ENCODE measurements around the gene UCKL1.

Gene UCKL1

DNA sequence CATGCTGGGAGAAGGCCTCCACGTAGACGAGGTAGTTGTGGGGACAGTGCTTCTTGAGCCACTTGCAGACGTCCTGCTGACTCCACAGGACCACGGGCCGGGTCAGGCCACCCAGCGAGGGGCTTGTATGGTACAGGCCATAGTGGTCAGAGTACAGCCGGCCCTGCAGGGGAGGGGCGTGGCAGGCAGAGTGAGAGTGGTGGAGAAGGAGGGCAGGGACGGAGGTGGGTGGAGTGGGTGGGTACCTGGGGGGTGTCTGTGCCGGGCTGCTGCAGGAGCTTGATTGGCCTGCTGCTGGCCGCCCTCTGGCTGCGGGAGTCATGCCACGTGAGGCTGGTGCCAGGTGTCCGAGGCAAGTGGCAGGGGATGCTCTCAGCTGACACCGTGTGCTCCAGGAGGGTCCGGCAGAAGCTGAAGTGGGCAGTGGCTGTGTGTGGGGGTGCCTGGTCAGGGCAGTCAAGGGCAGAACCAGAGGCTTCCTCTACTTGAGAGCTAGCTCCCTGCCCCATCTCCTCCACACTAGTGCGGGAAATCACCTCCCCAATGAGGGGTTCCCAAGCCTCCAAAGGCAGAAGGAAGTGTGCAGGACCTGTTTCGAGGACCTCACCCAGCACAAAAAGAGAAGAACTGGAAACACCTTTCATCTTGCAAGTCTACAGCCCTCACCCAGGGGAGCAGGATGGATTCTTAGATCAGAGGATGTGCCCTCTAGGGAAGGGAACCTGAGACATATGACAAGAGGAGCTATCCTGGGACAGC lies 20.9 kb upstream of the UCKL1 start:
- TF ChIP-seq GATA2 (IDR thresholded peaks at IDR 0.05; ENCODE audit: low read depth, low read length): no peak
- TF ChIP-seq GATA3 (IDR thresholded peaks at IDR 0.05; ENCODE audit: low read depth, low read length): no peak

DNA sequence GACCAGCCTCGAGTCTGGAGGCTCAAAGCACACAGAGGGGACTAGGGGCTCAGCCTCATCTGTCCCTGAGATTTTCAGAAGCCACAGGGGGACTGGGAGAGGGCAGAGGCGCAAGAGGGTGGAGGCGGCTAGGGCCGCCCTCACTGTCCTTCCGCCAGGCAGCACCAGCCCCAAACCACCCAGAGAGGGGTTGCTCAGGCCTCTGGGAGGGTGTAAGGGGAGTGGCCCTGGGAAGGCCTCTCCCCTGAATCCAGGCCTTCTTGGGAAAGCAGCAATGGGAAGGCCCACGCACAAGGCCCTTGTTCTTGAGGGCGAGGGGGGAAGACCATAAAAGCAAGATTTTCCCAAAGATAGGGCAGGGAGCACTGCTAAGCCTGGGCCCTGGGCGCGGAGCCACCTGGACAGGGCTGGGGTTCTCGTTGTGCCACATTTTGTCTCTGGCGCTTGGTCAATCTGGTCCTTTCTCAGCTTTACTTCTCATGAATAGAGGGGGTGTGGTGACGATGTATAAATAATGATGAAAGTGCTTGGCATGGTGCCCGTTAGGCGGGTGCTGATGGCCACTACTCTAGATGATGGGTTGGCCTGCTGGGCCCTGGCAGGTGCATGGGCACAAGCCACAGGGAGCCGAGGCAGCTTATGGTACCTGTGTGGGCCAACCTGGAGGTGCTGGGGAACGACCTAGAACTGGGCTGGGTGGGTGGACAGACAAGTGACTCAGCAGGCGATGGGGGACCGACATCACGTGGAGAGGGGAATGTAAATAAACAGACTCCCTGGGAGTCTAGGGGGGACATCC lies 18.4 kb upstream of the UCKL1 start:
- no peak for TF ChIP-seq GATA2 (IDR thresholded peaks at IDR 0.05; ENCODE audit: low read depth, low read length)
- TF ChIP-seq GATA3 (IDR thresholded peaks at IDR 0.05; ENCODE audit: low read depth, low read length): no peak

DNA sequence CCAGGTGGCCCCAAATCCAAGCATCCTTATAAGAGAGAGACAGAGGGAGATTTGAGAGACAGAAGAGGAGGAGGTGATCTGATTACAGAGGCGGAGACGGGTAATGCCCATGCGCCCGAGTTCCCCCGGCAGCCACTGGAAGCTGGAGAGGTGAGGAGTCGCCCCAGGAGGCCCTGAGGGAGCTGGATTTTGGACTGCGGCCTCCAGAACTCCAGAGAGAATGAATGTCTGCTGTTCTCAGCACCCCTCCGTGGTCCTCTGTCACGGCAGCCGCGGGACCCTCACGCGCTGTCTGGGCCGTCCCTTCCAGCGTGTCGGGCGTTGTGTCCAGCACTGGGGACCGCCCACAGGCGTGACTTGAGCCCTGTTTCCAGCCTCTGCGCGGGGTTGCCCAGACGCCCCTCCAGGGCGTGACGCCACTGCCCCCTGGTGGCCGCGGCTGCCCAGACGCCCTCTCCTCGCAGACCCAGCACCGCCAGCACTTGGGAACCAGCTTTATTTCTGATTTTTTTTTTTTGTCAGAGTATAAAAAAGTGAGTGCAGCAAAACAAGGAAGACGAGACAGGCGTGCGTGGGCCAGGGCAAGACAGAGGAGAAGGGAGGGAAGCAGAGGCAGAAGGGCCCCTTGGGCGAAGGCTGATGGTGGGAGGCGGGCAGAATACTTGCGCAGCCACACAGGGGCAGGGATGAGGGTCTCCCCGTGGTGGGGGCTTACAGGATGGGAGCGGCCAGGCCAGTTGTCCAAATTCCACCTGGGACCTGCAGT lies 17.6 kb upstream of the UCKL1 start:
- no peak for TF ChIP-seq GATA3 (IDR thresholded peaks at IDR 0.05; ENCODE audit: low read depth, low read length)
- TF ChIP-seq GATA2 (IDR thresholded peaks at IDR 0.05; ENCODE audit: low read depth, low read length): no peak

DNA sequence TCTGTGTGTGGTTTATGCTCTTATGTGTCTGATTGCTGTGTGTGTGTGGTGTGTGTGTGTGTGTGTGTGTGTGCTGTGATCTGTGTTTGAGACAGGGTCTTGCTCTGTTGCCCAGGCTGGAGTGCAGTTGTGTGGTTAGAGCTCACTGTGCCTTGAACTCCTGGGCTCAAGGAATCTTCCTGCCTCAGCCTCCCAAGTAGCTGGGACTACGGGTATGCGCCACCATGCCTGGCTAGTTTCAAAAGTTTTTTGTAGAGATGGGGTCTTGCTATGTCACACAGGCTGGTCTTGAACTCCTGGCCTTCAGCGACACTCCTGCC lies 16.9 kb upstream of the UCKL1 start:
- no peak for TF ChIP-seq GATA2 (IDR thresholded peaks at IDR 0.05; ENCODE audit: low read depth, low read length)
- no peak for TF ChIP-seq GATA3 (IDR thresholded peaks at IDR 0.05; ENCODE audit: low read depth, low read length)

DNA sequence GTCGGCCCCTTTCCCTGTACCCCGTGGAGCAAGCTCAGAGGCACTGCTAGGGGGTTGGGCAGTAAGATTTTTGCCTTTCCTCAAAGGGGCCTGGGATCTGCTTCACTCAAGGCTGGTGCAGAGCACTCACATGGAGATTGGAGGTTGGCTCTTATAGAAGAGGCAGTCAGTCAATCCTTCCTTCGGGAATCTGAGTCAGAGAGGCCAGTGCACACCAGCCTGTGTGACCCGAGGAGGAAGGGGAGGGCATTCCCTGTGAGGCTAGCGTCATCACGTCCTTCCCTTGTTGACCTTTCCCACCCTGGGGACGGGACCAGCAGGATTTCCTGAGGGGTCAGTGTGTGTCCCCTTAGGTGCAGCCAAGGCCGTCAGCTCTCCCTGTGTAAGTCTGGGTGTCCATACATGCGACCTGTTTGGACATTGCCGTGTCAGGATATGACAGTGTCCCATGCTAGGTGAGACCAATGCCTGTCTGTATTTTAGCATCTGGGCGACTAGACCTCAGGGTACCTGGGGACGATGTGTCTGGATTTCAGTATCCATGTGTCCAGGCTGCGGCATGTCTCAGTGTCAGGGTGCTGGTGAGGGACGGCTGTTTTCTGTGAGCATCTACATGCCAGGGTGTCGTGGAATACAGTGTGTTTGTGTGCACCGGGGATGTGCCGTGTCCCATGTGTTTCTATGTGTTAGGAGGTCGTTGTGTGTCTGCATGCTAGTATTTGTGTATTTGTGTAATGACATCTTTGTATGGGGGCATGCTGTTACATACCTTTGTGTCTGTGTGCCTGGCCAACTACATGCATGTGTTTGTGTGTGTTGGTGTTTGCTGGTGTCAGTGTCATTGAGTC lies 16.3 kb upstream of the UCKL1 start:
- TF ChIP-seq GATA2 (IDR thresholded peaks at IDR 0.05; ENCODE audit: low read depth, low read length): no peak
- TF ChIP-seq GATA3 (IDR thresholded peaks at IDR 0.05; ENCODE audit: low read depth, low read length): no peak

DNA sequence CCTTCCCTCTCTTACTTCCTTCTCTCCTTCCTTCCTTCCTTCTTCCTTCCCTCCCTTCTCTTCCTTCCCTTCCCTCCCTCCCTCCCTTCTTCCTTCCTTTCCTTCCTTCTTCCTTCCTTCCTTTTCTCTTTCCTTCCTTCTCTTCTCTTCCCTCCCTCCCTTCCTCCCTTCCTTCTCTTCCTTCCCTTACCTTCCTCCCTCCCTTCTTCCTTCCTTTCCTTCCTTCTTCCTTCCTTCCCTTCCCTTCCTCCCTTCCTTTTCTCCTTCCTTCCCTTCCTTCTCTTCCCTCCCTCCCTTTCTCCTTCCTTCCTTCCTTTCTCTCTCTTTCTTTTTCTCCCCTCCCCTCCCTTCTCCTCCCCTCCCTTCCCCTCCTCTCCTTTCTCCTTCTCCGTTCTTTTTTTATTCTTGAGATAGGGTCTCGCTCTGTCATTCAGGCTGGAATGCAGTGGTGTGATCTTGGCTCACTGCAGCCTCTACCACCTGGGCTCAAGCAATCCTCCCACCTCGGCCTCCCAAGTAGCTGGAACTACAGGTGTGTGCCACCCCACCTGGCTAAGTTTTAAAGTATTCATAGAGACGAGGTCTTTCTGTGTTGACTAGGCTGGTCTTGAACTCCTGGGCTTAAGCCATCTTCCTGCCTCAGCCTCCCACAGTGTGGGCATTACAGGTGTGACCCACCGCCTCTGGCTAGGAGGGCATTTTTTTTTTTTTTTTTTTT lies 14.7 kb upstream of the UCKL1 start:
- TF ChIP-seq GATA3 (IDR thresholded peaks at IDR 0.05; ENCODE audit: low read depth, low read length): no peak

DNA sequence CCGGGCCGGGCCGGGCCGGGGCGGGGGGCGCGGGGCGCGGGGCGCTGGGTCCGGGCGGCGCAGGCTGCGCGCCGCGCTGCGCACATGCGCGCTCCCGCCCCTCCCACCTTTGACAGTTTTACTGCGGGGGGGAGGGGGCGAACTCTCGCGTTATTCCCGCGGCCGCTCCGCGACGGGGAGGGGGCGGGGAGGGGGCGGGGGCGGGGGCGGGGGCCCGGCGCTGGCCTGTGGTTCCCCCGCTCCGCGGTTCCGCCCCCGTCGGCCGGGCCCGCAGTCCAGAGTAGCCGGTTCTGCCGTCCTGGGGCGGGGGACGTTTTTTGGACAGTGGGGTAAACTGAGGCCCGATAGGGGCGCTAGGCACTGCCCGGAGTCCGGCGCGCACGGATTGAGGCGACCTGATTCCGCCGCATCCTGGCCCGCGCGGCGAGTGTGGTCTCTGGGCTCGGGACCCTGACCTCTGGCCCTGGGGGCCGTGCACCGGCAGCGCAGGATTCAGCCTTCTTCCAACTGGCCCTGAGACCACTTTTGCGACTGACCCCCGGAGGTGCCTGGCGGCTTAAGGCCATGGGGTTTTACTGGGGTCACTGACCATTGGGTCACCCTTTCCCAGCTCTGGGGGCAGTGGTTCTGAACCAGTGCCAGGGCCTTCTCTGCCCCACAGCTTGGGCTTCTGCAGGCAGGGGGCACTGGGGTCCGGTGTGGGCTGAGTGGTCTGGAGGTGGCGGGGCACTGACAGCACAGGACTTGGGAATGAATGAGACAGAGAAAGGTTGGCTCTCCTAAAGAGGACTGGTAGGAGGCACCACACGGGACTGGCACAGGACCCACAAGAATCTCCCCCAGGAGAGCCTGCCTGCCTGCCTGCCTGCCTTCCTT lies 13.9 kb upstream of the UCKL1 start, which contains the start of gene ZNF512B:
TSS of gene ZNF512B (minus strand) at position 93 of the 876 bp plus-strand sequence. CDS start 1,980 bp downstream, outside the sequence.
- no peak for TF ChIP-seq GATA2 (IDR thresholded peaks at IDR 0.05; ENCODE audit: low read depth, low read length)
- TF ChIP-seq GATA3 (IDR thresholded peaks at IDR 0.05; ENCODE audit: low read depth, low read length): no peak

DNA sequence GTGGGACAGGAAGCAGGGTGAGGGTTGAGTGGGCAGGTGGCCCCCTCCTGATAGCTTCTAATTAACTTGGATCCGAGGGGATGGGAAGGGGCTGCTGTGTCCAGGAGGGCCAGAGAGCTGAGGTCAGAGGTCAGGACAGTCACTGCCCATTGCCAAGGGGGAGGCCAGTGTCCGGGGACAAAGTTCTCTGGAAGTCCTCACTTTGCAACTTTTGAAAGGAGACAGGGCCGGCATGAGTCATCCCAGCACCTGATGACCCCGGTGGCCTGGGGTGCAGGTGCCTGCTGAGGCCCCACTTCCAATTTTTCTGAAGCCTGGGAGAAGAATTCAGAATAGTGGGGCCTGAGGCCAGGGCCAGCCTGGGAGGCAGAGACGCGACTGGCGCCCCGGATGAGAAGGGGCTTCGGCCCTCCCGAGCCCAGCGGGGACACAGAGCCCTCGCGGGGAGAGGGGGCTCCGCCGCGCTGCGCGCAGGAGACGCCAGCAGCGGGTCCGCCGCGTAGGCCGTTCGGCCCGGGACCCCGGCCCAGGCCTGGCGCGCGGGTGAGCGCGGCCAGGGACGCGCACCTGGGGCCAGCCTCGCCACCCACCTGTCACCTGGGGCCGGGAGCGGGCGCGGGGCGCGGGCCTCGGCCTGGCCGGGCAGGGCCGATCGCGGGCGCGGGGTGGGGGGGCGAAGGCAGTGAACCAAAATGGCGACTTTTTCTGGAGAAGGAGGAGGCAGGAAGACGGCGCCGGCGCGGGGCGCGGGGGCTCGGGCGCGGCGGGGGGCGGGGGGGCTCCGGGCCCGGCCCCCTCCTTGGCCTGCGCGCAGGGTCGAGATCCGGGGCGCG lies 12.9 kb upstream of the UCKL1 start:
- TF ChIP-seq GATA3 (IDR thresholded peaks at IDR 0.05; ENCODE audit: low read depth, low read length): no peak
- no peak for TF ChIP-seq GATA2 (IDR thresholded peaks at IDR 0.05; ENCODE audit: low read depth, low read length)

DNA sequence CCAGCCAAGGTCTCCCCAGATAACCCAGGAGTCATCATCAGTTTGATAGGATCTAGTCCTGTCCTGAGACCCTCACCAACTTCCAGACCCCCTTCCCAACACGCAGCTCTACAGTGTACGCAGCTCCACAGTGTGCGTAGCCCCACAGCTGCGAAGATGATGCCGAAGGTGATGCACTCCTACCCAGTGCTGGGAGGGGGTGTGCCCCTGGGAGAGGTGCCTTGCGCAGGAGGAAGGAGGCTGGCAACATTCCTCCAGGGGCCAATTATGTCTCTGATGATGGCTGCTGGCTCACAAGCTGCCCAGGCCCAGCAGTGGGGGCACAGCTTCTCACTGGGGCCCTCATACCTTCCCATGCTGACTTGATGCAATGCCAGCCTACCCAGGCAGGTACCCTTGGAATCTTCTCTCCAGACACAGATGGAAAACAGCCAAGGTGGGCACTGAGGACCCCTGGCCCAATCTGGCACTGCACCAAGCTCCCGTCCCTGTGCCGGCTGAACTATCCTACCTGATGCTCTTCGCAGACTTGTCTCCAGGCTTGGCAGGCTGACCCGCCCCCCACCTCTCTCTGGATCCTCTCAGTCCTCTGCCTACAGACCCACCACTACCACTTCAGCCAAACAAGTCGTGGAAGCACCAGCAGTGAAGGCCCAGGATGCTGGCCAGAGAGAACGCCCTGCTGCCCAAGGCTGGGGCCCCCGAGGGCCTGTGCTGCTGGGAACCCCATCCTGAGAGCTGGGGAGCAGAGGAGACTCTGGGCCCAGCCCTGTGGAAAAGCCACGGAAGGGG lies 12.1 kb upstream of the UCKL1 start:
- TF ChIP-seq GATA2 (IDR thresholded peaks at IDR 0.05; ENCODE audit: low read depth, low read length) (no peak), GATA3 (IDR thresholded peaks at IDR 0.05; ENCODE audit: low read depth, low read length) (no peak)

DNA sequence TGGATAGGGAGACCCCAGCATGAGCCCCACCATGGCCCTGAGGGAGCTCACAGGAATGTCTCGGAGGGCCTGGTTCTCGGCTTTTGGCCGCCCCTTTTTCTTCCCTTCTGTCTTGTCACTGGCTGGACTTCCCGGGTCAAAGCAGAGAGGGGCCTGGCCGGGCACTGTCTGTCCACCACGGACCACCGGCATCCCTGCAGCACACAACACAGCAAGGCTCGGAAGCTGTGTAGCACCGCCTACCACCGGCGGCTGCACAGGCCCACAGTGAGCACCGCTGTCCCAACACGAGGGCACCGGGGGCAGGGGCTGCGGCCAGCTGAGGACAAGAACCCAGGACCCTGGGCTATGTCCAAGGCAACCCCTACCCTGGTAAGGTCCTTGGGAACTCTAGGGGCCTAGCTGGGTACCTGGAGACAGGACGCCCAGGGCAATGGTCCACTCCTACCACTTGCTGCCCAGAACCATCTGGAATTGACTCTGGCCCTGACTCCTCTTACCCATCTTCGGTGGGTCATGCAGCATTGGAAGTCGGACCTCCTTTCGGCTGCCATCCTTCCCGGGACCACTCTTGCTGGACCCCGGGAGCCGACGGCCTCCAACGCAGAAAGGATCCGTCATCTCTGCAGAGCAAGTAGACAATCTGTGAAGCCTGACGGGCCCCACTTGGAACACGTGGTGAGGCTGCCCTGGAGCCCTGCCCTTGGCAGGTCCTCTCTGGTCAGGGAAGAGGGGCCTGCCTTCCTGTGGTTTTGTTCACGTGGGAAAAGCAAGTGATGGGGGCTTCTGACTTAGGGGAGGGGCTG lies 11.3 kb upstream of the UCKL1 start:
- TF ChIP-seq GATA3 (IDR thresholded peaks at IDR 0.05; ENCODE audit: low read depth, low read length): no peak
- TF ChIP-seq GATA2 (IDR thresholded peaks at IDR 0.05; ENCODE audit: low read depth, low read length): no peak

Measured in SH-SY5Y (cell line).